H9 (cell line): ENCODE results near the gene CTU2. TPM values are rescaled to one million over a fixed set of nuclear protein-coding genes. Genes with fewer than 3 reads are reported as not detected.

Experiments
- DNase-seq: peaks from one replicate; pipeline ENCODE4 v3.0.0-alpha.2; 2017
- H2AFZ ChIP-seq: one replicate; pipeline ENCODE4 v1.6.1; 2013; ENCODE audit warnings: mild to moderate bottlenecking, low read length, control low read depth, moderate library complexity
- H2AK5ac ChIP-seq: 2 replicates; pipeline ENCODE4 v1.6.1; 2013; ENCODE audit warnings: low read length, control low read depth, mixed read lengths; ENCODE audit not compliant: insufficient read length
- H2BK120ac ChIP-seq: one replicate; pipeline ENCODE4 v1.6.1; 2013; ENCODE audit warnings: low read depth, mild to moderate bottlenecking, low read length, control low read depth, inconsistent platforms; ENCODE audit not compliant: poor library complexity, severe bottlenecking
- H2BK12ac ChIP-seq: 2 replicates; pipeline ENCODE4 v1.6.1; 2013; ENCODE audit warnings: low read length, control low read depth, mixed read lengths, low read depth; ENCODE audit not compliant: insufficient read length
- H2BK15ac ChIP-seq: 2 replicates; pipeline ENCODE4 v1.6.1; 2013; ENCODE audit warnings: low read depth, low read length, control low read depth
- H2BK20ac ChIP-seq: one replicate; pipeline ENCODE4 v1.6.1; 2013; ENCODE audit warnings: low read depth, mild to moderate bottlenecking, low read length, control low read depth, inconsistent platforms; ENCODE audit not compliant: poor library complexity, severe bottlenecking
- H2BK5ac ChIP-seq: 2 replicates; pipeline ENCODE4 v1.6.1; 2013; ENCODE audit warnings: low read length, control low read depth, mixed read lengths; ENCODE audit not compliant: insufficient read length
- H3K14ac ChIP-seq: 2 replicates; pipeline ENCODE4 v1.6.1; 2013; ENCODE audit warnings: low read length, control low read depth; ENCODE audit not compliant: insufficient read depth
- H3K18ac ChIP-seq: 2 replicates; pipeline ENCODE4 v1.6.1; 2013; ENCODE audit warnings: low read depth, mild to moderate bottlenecking, mixed read lengths, low read length, control low read depth; ENCODE audit not compliant: insufficient read length
- H3K23ac ChIP-seq: 2 replicates; pipeline ENCODE4 v1.6.1; 2013; ENCODE audit warnings: low read length, control low read depth, mixed read lengths, low read depth; ENCODE audit not compliant: insufficient read length
- H3K23me2 ChIP-seq: 2 replicates; pipeline ENCODE4 v1.6.1; 2013; ENCODE audit warnings: low read depth, mild to moderate bottlenecking, mixed read lengths, low read length, control low read depth; ENCODE audit not compliant: insufficient read length, poor library complexity, severe bottlenecking
- H3K27ac ChIP-seq: 2 replicates; pipeline ENCODE4 v1.5.1; 2013; ENCODE audit warnings: low read length, control low read depth, mixed read lengths, low read depth; ENCODE audit not compliant: insufficient read length
- H3K27me3 ChIP-seq: 2 replicates; pipeline ENCODE4 v1.6.1; 2013; ENCODE audit warnings: low read length, control low read depth, inconsistent platforms; ENCODE audit not compliant: insufficient read depth
- H3K4ac ChIP-seq: 2 replicates; pipeline ENCODE4 v1.6.1; 2013; ENCODE audit warnings: low read depth, mild to moderate bottlenecking, control low read depth, inconsistent platforms, low read length, moderate library complexity
- H3K4me1 ChIP-seq: 2 replicates; pipeline ENCODE4 v1.6.1; 2013; ENCODE audit warnings: low read length, control low read depth, inconsistent platforms; ENCODE audit not compliant: insufficient read depth
- H3K4me2 ChIP-seq: 2 replicates; pipeline ENCODE4 v1.6.1; 2013; ENCODE audit warnings: low read length, control low read depth, mixed read lengths; ENCODE audit not compliant: insufficient read length, insufficient read depth
- H3K56ac ChIP-seq: 2 replicates; pipeline ENCODE4 v1.6.1; 2013; ENCODE audit warnings: low read depth, mild to moderate bottlenecking, mixed read lengths, low read length, control low read depth; ENCODE audit not compliant: insufficient read length
- H3K79me1 ChIP-seq: 2 replicates; pipeline ENCODE4 v1.6.1; 2013; ENCODE audit warnings: low read depth, mild to moderate bottlenecking, moderate library complexity, low read length, control low read depth, inconsistent platforms; ENCODE audit not compliant: insufficient read depth, poor library complexity, severe bottlenecking
- H3K79me2 ChIP-seq: 2 replicates; pipeline ENCODE4 v1.6.1; 2013; ENCODE audit warnings: low read length, control low read depth, inconsistent platforms; ENCODE audit not compliant: insufficient read depth
- H3K9ac ChIP-seq: 2 replicates; pipeline ENCODE4 v1.6.1; 2013; ENCODE audit warnings: low read length, control low read depth, mixed read lengths; ENCODE audit not compliant: insufficient read length; ENCODE audit errors: extremely low read depth
- H3K9me3 ChIP-seq: one replicate; pipeline ENCODE4 v1.6.1; 2013; ENCODE audit warnings: low read depth, low read length, inconsistent platforms; ENCODE audit not compliant: control insufficient read depth
- H3T11ph ChIP-seq: one replicate; pipeline ENCODE4 v1.6.1; 2013; ENCODE audit warnings: mild to moderate bottlenecking, low read length, control low read depth, inconsistent platforms
- H4K20me1 ChIP-seq: one replicate; pipeline ENCODE4 v1.6.1; 2013; ENCODE audit not compliant: control insufficient read depth, insufficient read length, insufficient read depth
- H4K5ac ChIP-seq: 2 replicates; pipeline ENCODE4 v1.6.1; 2013; ENCODE audit warnings: low read depth, mild to moderate bottlenecking, mixed read lengths, low read length, control low read depth; ENCODE audit not compliant: insufficient read length
- H4K8ac ChIP-seq: replicated peaks from 2 replicates; pipeline ENCODE4 v1.6.1; 2013; ENCODE audit warnings: low read length, control low read depth, mixed read lengths, low read depth; ENCODE audit not compliant: insufficient read length
- H4K91ac ChIP-seq: 2 replicates; pipeline ENCODE4 v1.6.1; 2013; ENCODE audit warnings: low read depth, mild to moderate bottlenecking, moderate library complexity, mixed read lengths, low read length, control low read depth; ENCODE audit not compliant: insufficient read length
- H3K27ac Mint-ChIP-seq, 3 experiments: 2 replicates in 2 of 3; 3 replicates in 1 of 3; pipeline ENCODE4 v1.8.0; 2020 to 2021; ENCODE audit warnings: mixed read lengths in 3 of 3, mild to moderate bottlenecking in 1 of 3, moderate library complexity in 1 of 3
- H3K27me3 Mint-ChIP-seq: 2 replicates; pipeline ENCODE4 v1.8.0; 2021; ENCODE audit warnings: low read depth, mild to moderate bottlenecking, moderate library complexity, mixed read lengths
- H3K36me3 Mint-ChIP-seq, 3 experiments: 2 replicates in 2 of 3; 3 replicates in 1 of 3; pipeline ENCODE4 v1.8.0; 2020 to 2021; ENCODE audit warnings: low read depth in 3 of 3, mixed read lengths in 3 of 3; ENCODE audit not compliant: insufficient read depth in 1 of 3
- H3K4me1 Mint-ChIP-seq, 2 experiments: 2 replicates each; pipeline ENCODE4 v1.8.0; 2020; ENCODE audit warnings: mixed read lengths in 2 of 2
- H3K4me3 Mint-ChIP-seq, 2 experiments: 2 replicates in 1 of 2; 3 replicates in 1 of 2; pipeline ENCODE4 v1.8.0; 2020 to 2021; ENCODE audit warnings: mild to moderate bottlenecking in 2 of 2, mixed read lengths in 2 of 2, moderate library complexity in 1 of 2
- H3K9me3 Mint-ChIP-seq, 2 experiments: 2 replicates in 1 of 2; 3 replicates in 1 of 2; pipeline ENCODE4 v1.8.0; 2020; ENCODE audit warnings: mild to moderate bottlenecking in 2 of 2, mixed read lengths in 2 of 2, moderate library complexity in 1 of 2
- CTCF ChIP-seq: fragments of 200-600 bp; sonication (generic); conservative IDR thresholded peaks from 3 replicates; pipeline ENCODE4 v1.8.0; 2021; ENCODE audit warnings: antibody characterized with exemption, mild to moderate bottlenecking
- WGBS: extraction: QIAGEN DNeasy Blood & Tissue Kit; methylation state at CpG from one replicate; pipeline ENCODE4 v1.1.7; 2013; ENCODE audit warnings: missing lambda C conversion rate, low lambda C conversion rate, mixed read lengths; ENCODE audit not compliant: insufficient read length; ENCODE audit errors: extremely low coverage; 5-methylcytosine and 5-hydroxymethylcytosine counted together
- total RNA-seq: library from RNA; stranded (reverse); gene quantifications from 2 replicates; pipeline ENCODE4 v1.2.1, GENCODE V29; 2021

The CTU2 gene
- total RNA-seq, 1 experiment from 2014 or later = 32.8 TPM

DNA sequence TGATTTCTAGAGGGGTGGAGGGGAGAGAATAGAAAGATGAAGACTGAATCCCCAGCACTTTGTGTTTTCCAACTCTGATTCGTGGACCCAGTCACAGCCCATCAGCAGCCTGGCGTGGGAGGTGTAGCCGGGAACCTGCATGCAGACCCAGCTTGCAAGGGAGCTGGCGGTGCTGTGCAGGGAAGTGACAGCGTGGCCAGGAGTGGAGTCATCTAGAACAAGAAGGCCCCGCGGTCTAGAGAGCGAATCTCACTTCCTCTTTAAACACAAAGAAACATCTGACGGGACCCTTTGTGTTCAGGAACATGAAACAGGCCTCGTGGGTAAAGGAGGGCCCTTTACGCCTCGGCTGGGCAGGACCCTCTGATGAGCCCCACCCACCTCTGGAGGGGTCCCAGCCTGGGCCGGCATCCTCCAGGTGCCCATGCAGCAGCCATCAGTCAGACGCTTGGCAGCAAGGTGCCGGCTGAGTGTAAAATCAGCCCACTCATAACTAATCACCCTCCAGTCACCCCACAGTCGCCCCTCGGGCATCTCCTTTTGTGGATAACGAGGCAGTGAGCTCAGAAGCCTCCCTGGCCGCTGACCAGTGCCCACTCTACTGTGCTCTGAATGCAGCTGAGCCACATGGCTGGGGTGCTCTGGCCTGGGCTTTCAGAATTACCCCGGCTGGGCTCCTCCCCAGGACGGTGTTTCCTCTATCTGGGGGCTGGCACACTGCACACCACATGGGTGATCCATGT, 24.4 kb upstream of the CTU2 start:
- Histone ChIP-seq H4K20me1 (no peaks in the 10 kb centered on the region), H3K27me3 (no peaks in the 10 kb centered on the region; the same call in 1 of the 2 replicates), H3K4me2 (no peak overlapping the region), H4K91ac (no peak overlapping the region), H2BK5ac (no peak overlapping the region), H2BK20ac (no peak overlapping the region), H4K5ac (no peak overlapping the region), H3K18ac (no peak overlapping the region), H3K56ac (no peak overlapping the region), H3K14ac (no peak overlapping the region), H4K8ac (no peak overlapping the region), H3K9me3 (no peaks in the 10 kb centered on the region), H3K4ac (no peak overlapping the region), H2AK5ac (no peak overlapping the region), H2BK15ac (no peak overlapping the region), H3K4me1 (no peaks in the 10 kb centered on the region), H2BK120ac (no peak overlapping the region), H3K23me2 (peaks cover 12% of the 10 kb centered on the region), H3K79me1 (no peaks in the 10 kb centered on the region), H3K23ac (no peak overlapping the region), H2AFZ (no peak overlapping the region), H3T11ph (no peak overlapping the region), H3K27ac (no peak overlapping the region), H3K79me2 (no peaks in the 10 kb centered on the region), H2BK12ac (no peak overlapping the region), H3K9ac (no peak overlapping the region)
- H3K4me1 Mint-ChIP-seq = peaks cover 7 to 9% of the 10 kb centered on the region in 2 experiments; a peak in 3 of 4 replicates
- no peak for DNase-seq
- no peak overlapping the region; a peak in 1 of 7 replicates for H3K27ac Mint-ChIP-seq
- H3K4me3 Mint-ChIP-seq = no peak overlapping the region; a peak in 1 of 5 replicates
- peaks cover 6% of the 10 kb centered on the region for H3K27me3 Mint-ChIP-seq
- peaks cover 0 to 2% (median 0%) of the 10 kb centered on the region in 3 experiments; a peak in 1 of 7 replicates for H3K36me3 Mint-ChIP-seq
- no peaks in the 10 kb centered on the region for H3K9me3 Mint-ChIP-seq
- WGBS = no CpG with 5 or more reads among the region's 21 CpGs
- no peak for TF ChIP-seq CTCF
